H9 (cell line): Measurements from ENCODE around the gene ZFP91. TPM values are rescaled to one million over a fixed set of nuclear protein-coding genes. Genes with fewer than 3 reads are reported as not detected.

Experiments
- DNase-seq: peaks from one replicate; pipeline ENCODE4 v3.0.0-alpha.2; 2017
- H2AFZ ChIP-seq: one replicate; pipeline ENCODE4 v1.6.1; 2013; ENCODE audit warnings: mild to moderate bottlenecking, low read length, control low read depth, moderate library complexity
- H2AK5ac ChIP-seq: 2 replicates; pipeline ENCODE4 v1.6.1; 2013; ENCODE audit warnings: low read length, control low read depth, mixed read lengths; ENCODE audit not compliant: insufficient read length
- H2BK120ac ChIP-seq: one replicate; pipeline ENCODE4 v1.6.1; 2013; ENCODE audit warnings: low read depth, mild to moderate bottlenecking, low read length, control low read depth, inconsistent platforms; ENCODE audit not compliant: poor library complexity, severe bottlenecking
- H2BK12ac ChIP-seq: 2 replicates; pipeline ENCODE4 v1.6.1; 2013; ENCODE audit warnings: low read length, control low read depth, mixed read lengths, low read depth; ENCODE audit not compliant: insufficient read length
- H2BK15ac ChIP-seq: 2 replicates; pipeline ENCODE4 v1.6.1; 2013; ENCODE audit warnings: low read depth, low read length, control low read depth
- H2BK20ac ChIP-seq: one replicate; pipeline ENCODE4 v1.6.1; 2013; ENCODE audit warnings: low read depth, mild to moderate bottlenecking, low read length, control low read depth, inconsistent platforms; ENCODE audit not compliant: poor library complexity, severe bottlenecking
- H2BK5ac ChIP-seq: 2 replicates; pipeline ENCODE4 v1.6.1; 2013; ENCODE audit warnings: low read length, control low read depth, mixed read lengths; ENCODE audit not compliant: insufficient read length
- H3K14ac ChIP-seq: 2 replicates; pipeline ENCODE4 v1.6.1; 2013; ENCODE audit warnings: low read length, control low read depth; ENCODE audit not compliant: insufficient read depth
- H3K18ac ChIP-seq: 2 replicates; pipeline ENCODE4 v1.6.1; 2013; ENCODE audit warnings: low read depth, mild to moderate bottlenecking, mixed read lengths, low read length, control low read depth; ENCODE audit not compliant: insufficient read length
- H3K23ac ChIP-seq: 2 replicates; pipeline ENCODE4 v1.6.1; 2013; ENCODE audit warnings: low read length, control low read depth, mixed read lengths, low read depth; ENCODE audit not compliant: insufficient read length
- H3K23me2 ChIP-seq: 2 replicates; pipeline ENCODE4 v1.6.1; 2013; ENCODE audit warnings: low read depth, mild to moderate bottlenecking, mixed read lengths, low read length, control low read depth; ENCODE audit not compliant: insufficient read length, poor library complexity, severe bottlenecking
- H3K27ac ChIP-seq: 2 replicates; pipeline ENCODE4 v1.5.1; 2013; ENCODE audit warnings: low read length, control low read depth, mixed read lengths, low read depth; ENCODE audit not compliant: insufficient read length
- H3K27me3 ChIP-seq: 2 replicates; pipeline ENCODE4 v1.6.1; 2013; ENCODE audit warnings: low read length, control low read depth, inconsistent platforms; ENCODE audit not compliant: insufficient read depth
- H3K4ac ChIP-seq: 2 replicates; pipeline ENCODE4 v1.6.1; 2013; ENCODE audit warnings: low read depth, mild to moderate bottlenecking, control low read depth, inconsistent platforms, low read length, moderate library complexity
- H3K4me1 ChIP-seq: 2 replicates; pipeline ENCODE4 v1.6.1; 2013; ENCODE audit warnings: low read length, control low read depth, inconsistent platforms; ENCODE audit not compliant: insufficient read depth
- H3K4me2 ChIP-seq: 2 replicates; pipeline ENCODE4 v1.6.1; 2013; ENCODE audit warnings: low read length, control low read depth, mixed read lengths; ENCODE audit not compliant: insufficient read length, insufficient read depth
- H3K56ac ChIP-seq: 2 replicates; pipeline ENCODE4 v1.6.1; 2013; ENCODE audit warnings: low read depth, mild to moderate bottlenecking, mixed read lengths, low read length, control low read depth; ENCODE audit not compliant: insufficient read length
- H3K79me1 ChIP-seq: 2 replicates; pipeline ENCODE4 v1.6.1; 2013; ENCODE audit warnings: low read depth, mild to moderate bottlenecking, moderate library complexity, low read length, control low read depth, inconsistent platforms; ENCODE audit not compliant: insufficient read depth, poor library complexity, severe bottlenecking
- H3K79me2 ChIP-seq: 2 replicates; pipeline ENCODE4 v1.6.1; 2013; ENCODE audit warnings: low read length, control low read depth, inconsistent platforms; ENCODE audit not compliant: insufficient read depth
- H3K9ac ChIP-seq: 2 replicates; pipeline ENCODE4 v1.6.1; 2013; ENCODE audit warnings: low read length, control low read depth, mixed read lengths; ENCODE audit not compliant: insufficient read length; ENCODE audit errors: extremely low read depth
- H3K9me3 ChIP-seq: one replicate; pipeline ENCODE4 v1.6.1; 2013; ENCODE audit warnings: low read depth, low read length, inconsistent platforms; ENCODE audit not compliant: control insufficient read depth
- H3T11ph ChIP-seq: one replicate; pipeline ENCODE4 v1.6.1; 2013; ENCODE audit warnings: mild to moderate bottlenecking, low read length, control low read depth, inconsistent platforms
- H4K20me1 ChIP-seq: one replicate; pipeline ENCODE4 v1.6.1; 2013; ENCODE audit not compliant: control insufficient read depth, insufficient read length, insufficient read depth
- H4K5ac ChIP-seq: 2 replicates; pipeline ENCODE4 v1.6.1; 2013; ENCODE audit warnings: low read depth, mild to moderate bottlenecking, mixed read lengths, low read length, control low read depth; ENCODE audit not compliant: insufficient read length
- H4K8ac ChIP-seq: replicated peaks from 2 replicates; pipeline ENCODE4 v1.6.1; 2013; ENCODE audit warnings: low read length, control low read depth, mixed read lengths, low read depth; ENCODE audit not compliant: insufficient read length
- H4K91ac ChIP-seq: 2 replicates; pipeline ENCODE4 v1.6.1; 2013; ENCODE audit warnings: low read depth, mild to moderate bottlenecking, moderate library complexity, mixed read lengths, low read length, control low read depth; ENCODE audit not compliant: insufficient read length
- H3K27ac Mint-ChIP-seq, 3 experiments: 2 replicates in 2 of 3; 3 replicates in 1 of 3; pipeline ENCODE4 v1.8.0; 2020 to 2021; ENCODE audit warnings: mixed read lengths in 3 of 3, mild to moderate bottlenecking in 1 of 3, moderate library complexity in 1 of 3
- H3K27me3 Mint-ChIP-seq: 2 replicates; pipeline ENCODE4 v1.8.0; 2021; ENCODE audit warnings: low read depth, mild to moderate bottlenecking, moderate library complexity, mixed read lengths
- H3K36me3 Mint-ChIP-seq, 3 experiments: 2 replicates in 2 of 3; 3 replicates in 1 of 3; pipeline ENCODE4 v1.8.0; 2020 to 2021; ENCODE audit warnings: low read depth in 3 of 3, mixed read lengths in 3 of 3; ENCODE audit not compliant: insufficient read depth in 1 of 3
- H3K4me1 Mint-ChIP-seq, 2 experiments: 2 replicates each; pipeline ENCODE4 v1.8.0; 2020; ENCODE audit warnings: mixed read lengths in 2 of 2
- H3K4me3 Mint-ChIP-seq, 2 experiments: 2 replicates in 1 of 2; 3 replicates in 1 of 2; pipeline ENCODE4 v1.8.0; 2020 to 2021; ENCODE audit warnings: mild to moderate bottlenecking in 2 of 2, mixed read lengths in 2 of 2, moderate library complexity in 1 of 2
- H3K9me3 Mint-ChIP-seq, 2 experiments: 2 replicates in 1 of 2; 3 replicates in 1 of 2; pipeline ENCODE4 v1.8.0; 2020; ENCODE audit warnings: mild to moderate bottlenecking in 2 of 2, mixed read lengths in 2 of 2, moderate library complexity in 1 of 2
- WGBS: extraction: QIAGEN DNeasy Blood & Tissue Kit; methylation state at CpG from one replicate; pipeline ENCODE4 v1.1.7; 2013; ENCODE audit warnings: missing lambda C conversion rate, low lambda C conversion rate, mixed read lengths; ENCODE audit not compliant: insufficient read length; ENCODE audit errors: extremely low coverage; 5-methylcytosine and 5-hydroxymethylcytosine counted together
- total RNA-seq: library from RNA; stranded (reverse); gene quantifications from 2 replicates; pipeline ENCODE4 v1.2.1, GENCODE V29; 2021
- TF ChIP-seq, protein P1 (sequence below): fragments of 200-600 bp; sonication (generic); conservative IDR thresholded peaks from 3 replicates; pipeline ENCODE4 v1.8.0; 2021; ENCODE audit warnings: antibody characterized with exemption, mild to moderate bottlenecking

ZFP91 gene
- total RNA-seq, 1 experiment from 2014 or later, result 32.9 TPM

DNA sequence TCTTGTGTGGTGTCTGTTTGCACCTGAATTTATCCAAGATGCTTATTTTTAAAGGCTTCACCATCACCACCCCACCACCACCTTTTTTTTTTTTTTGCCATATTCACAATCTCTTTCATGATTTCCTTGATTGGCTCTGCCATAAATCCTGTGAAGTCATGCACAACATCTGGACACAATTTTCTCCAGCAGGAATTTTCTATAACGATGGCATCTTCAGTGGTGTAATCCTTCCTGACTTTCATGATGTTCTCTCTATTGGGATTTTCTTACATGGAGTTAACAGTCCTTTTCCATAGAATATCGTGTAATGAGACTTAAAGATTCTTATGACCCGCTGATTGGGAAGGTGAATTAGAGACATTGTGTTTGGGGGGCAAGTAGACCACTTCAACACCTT, 17.8 kb downstream of the ZFP91 start:
- Histone ChIP-seq H3K79me2 (peaks cover 6% of the 10 kb centered on the region; the same call in 1 of the 2 replicates), H4K5ac (no peak overlapping the region)
- no CpG with 5 or more reads among the region's 3 CpGs for WGBS

More for the DNA sequence above, 17.8 kb downstream of the ZFP91 start:
- Histone ChIP-seq H3K4me1 (no peaks in the 10 kb centered on the region; the same call in 1 of the 2 replicates), H2AFZ (no peak overlapping the region), H3K27me3 (no peaks in the 10 kb centered on the region), H2BK15ac (no peak overlapping the region), H3K9me3 (no peaks in the 10 kb centered on the region), H2BK12ac (no peak overlapping the region), H2BK20ac (no peak overlapping the region), H2BK120ac (no peak overlapping the region), H4K91ac (no peak overlapping the region), H2AK5ac (no peak overlapping the region), H3K4ac (no peak overlapping the region), H3K4me2 (no peak overlapping the region), H3K14ac (no peak overlapping the region), H3K18ac (no peak overlapping the region), H3K23me2 (no peaks in the 10 kb centered on the region), H4K20me1 (no peaks in the 10 kb centered on the region), H3K23ac (no peak overlapping the region), H2BK5ac (no peak overlapping the region), H3T11ph (no peak overlapping the region), H3K9ac (no peak overlapping the region), H4K8ac (no peak overlapping the region), H3K56ac (no peak overlapping the region), H3K27ac (no peak overlapping the region), H3K79me1 (peaks cover 5% of the 10 kb centered on the region)
- Mint-ChIP-seq H3K36me3 (peaks cover 6 to 13% (median 7%) of the 10 kb centered on the region in 3 experiments), H3K27me3 (no peaks in the 10 kb centered on the region), H3K9me3 (no peaks in the 10 kb centered on the region; a peak in 1 of 5 replicates), H3K27ac (no peak overlapping the region), H3K4me3 (no peak overlapping the region), H3K4me1 (peaks cover 29% of the 10 kb centered on the region in 2 experiments)
- TF ChIP-seq, protein P1, sequence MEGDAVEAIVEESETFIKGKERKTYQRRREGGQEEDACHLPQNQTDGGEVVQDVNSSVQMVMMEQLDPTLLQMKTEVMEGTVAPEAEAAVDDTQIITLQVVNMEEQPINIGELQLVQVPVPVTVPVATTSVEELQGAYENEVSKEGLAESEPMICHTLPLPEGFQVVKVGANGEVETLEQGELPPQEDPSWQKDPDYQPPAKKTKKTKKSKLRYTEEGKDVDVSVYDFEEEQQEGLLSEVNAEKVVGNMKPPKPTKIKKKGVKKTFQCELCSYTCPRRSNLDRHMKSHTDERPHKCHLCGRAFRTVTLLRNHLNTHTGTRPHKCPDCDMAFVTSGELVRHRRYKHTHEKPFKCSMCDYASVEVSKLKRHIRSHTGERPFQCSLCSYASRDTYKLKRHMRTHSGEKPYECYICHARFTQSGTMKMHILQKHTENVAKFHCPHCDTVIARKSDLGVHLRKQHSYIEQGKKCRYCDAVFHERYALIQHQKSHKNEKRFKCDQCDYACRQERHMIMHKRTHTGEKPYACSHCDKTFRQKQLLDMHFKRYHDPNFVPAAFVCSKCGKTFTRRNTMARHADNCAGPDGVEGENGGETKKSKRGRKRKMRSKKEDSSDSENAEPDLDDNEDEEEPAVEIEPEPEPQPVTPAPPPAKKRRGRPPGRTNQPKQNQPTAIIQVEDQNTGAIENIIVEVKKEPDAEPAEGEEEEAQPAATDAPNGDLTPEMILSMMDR, result no peak
- DNase-seq, result no peak
